Measurements from ENCODE around the gene DLD. TPM values are rescaled to one million over a fixed set of nuclear protein-coding genes. Genes with fewer than 3 reads are reported as not detected.

Gene DLD
- polyA plus RNA-seq, 2 of the 4 experiments (the other 2 are of a cell fraction), result 129 to 179 TPM

DNA sequence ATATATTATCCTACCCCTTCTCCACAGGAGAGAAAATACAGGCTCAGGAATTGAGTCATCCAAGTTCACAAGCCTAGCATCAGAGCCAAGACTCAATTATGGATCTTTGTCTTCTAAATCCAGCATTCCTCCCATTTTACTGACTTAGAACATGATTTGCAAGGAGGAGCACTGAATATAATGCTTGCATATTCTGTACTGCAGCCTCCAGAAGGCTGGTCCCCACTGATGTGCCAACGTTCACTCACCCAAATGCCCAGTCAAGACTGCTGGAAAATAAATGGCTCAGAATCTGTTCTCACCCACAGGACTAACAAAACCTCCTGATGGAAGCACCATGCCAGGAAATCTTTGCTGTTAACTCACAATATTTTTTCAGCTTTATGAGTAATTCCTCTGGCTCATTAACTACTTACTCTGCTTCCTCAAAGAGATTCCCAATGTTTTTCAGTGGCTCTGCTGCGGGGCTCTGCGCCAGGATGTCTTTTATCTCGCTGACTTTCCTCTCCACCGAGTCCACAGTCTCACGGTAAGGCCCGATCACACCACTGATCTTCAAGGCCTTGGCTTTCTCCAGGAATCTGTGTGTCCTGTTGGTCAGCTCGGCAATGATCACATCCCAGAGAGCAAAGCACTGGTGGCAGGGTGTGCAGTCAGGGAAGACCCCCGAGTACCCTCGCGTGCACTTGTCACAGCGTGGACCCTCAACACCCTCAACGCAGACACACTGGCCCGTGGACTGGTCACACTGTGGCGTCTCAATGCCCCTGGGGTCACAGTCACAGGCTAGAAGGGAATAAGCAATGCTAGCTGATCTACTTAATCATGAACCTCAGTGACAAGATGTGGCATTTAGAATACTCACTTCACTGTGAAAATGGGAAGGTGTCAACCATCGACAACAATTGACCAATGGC, 48.8 kb downstream of the DLD start:
- no peak overlapping the region for H3K4me2 ChIP-seq

DNA sequence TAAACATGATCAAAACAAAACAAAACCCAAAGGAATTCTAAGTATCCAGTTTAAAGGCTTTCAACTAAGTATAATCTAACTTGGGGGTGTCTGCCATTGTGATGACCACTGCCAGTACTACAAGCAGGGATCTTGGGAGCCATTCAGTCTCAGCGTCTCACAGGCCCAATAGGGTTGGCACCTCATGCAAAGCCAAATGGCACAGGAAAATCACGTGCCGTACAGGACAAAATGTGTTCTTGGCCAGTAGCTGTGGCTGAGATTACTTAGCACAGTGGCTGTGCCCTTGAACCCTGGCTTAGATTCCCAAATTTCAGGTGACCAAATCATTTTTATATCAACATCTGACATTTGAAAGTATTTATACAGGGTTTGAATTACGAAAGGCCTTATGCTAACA, 50.0 kb downstream of the DLD start:
- Histone ChIP-seq H3K4me1 (peaks cover 4% of the 10 kb centered on the region; the same call in 1 of the 3 replicates), H3K4me2 (no peak overlapping the region), H3K9me3 (no peaks in the 10 kb centered on the region), H3K4me3 (no peak overlapping the region), H3K27ac (no peak overlapping the region)
- no peak for FAIRE-seq
- no peak for DNase-seq (ENCODE audit: low read depth in 1 of 2, low spot score in 1 of 2)
- ChIA-PET POLR2A (no interaction called here), CTCF (interaction anchor here (1.0 kb wide), 1 partner anchor 76 kb away, joined by 5 read pairs; no protein-coding TSS in a partner anchor)
- 95% methylated on average over 4 of the region's 4 CpGs for WGBS (ENCODE audit: missing lambda C conversion rate)
- no peak; a peak in 1 of 6 replicates for ATAC-seq
- TF ChIP-seq, protein P1, sequence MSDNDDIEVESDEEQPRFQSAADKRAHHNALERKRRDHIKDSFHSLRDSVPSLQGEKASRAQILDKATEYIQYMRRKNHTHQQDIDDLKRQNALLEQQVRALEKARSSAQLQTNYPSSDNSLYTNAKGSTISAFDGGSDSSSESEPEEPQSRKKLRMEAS (IDR thresholded peaks at IDR 0.05), result no peak
- TF ChIP-seq PHF8 (IDR thresholded peaks at IDR 0.05; ENCODE audit: borderline replicate concordance, low read depth) (no peak), MAZ (IDR thresholded peaks at IDR 0.05; ENCODE audit: borderline replicate concordance, low read depth, low read length) (no peak), TP53 (CRISPR knock-in tag; IDR thresholded peaks at IDR 0.05) (no peak), SREBF2 (IDR thresholded peaks at IDR 0.05) (no peak), ZNF302 (CRISPR knock-in tag; IDR thresholded peaks at IDR 0.05) (no peak), ZFP36 (IDR thresholded peaks at IDR 0.05; ENCODE audit: borderline replicate concordance, partially characterized antibody) (no peak), SMC3 (IDR thresholded peaks at IDR 0.05) (no peak)
- TF ChIP-seq, protein P2, sequence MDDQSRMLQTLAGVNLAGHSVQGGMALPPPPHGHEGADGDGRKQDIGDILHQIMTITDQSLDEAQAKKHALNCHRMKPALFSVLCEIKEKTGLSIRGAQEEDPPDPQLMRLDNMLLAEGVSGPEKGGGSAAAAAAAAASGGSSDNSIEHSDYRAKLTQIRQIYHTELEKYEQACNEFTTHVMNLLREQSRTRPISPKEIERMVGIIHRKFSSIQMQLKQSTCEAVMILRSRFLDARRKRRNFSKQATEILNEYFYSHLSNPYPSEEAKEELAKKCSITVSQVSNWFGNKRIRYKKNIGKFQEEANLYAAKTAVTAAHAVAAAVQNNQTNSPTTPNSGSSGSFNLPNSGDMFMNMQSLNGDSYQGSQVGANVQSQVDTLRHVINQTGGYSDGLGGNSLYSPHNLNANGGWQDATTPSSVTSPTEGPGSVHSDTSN (IDR thresholded peaks at IDR 0.05), result no peak
- TF ChIP-seq, protein P3, sequence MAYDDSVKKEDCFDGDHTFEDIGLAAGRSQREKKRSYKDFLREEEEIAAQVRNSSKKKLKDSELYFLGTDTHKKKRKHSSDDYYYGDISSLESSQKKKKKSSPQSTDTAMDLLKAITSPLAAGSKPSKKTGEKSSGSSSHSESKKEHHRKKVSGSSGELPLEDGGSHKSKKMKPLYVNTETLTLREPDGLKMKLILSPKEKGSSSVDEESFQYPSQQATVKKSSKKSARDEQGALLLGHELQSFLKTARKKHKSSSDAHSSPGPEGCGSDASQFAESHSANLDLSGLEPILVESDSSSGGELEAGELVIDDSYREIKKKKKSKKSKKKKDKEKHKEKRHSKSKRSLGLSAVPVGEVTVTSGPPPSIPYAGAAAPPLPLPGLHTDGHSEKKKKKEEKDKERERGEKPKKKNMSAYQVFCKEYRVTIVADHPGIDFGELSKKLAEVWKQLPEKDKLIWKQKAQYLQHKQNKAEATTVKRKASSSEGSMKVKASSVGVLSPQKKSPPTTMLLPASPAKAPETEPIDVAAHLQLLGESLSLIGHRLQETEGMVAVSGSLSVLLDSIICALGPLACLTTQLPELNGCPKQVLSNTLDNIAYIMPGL (CRISPR knock-in tag; IDR thresholded peaks at IDR 0.05; ENCODE audit: borderline replicate concordance), result no peak

More for the DNA sequence above, 48.8 kb downstream of the DLD start:
- ChIA-PET POLR2A (no interaction called here), CTCF (interaction anchor here (1.3 kb wide), 1 partner anchor 206 kb away, joined by 4 read pairs; no protein-coding TSS in a partner anchor)
- Histone ChIP-seq H3K4me1 (peaks cover 13% of the 10 kb centered on the region; the same call in 2 of the 3 replicates), H3K9me3 (no peaks in the 10 kb centered on the region), H3K4me3 (no peak overlapping the region), H3K27ac (no peak overlapping the region)
- DNase-seq (ENCODE audit: low read depth in 1 of 2, low spot score in 1 of 2) (no peak), ATAC-seq (no peak), FAIRE-seq (no peak)
- TF ChIP-seq HOXA7 (CRISPR knock-in tag; IDR thresholded peaks at IDR 0.05), result no peak
- TF ChIP-seq RCOR1 (IDR thresholded peaks at IDR 0.05; ENCODE audit: low read depth, low read length), result no peak
- TF ChIP-seq, protein P4, sequence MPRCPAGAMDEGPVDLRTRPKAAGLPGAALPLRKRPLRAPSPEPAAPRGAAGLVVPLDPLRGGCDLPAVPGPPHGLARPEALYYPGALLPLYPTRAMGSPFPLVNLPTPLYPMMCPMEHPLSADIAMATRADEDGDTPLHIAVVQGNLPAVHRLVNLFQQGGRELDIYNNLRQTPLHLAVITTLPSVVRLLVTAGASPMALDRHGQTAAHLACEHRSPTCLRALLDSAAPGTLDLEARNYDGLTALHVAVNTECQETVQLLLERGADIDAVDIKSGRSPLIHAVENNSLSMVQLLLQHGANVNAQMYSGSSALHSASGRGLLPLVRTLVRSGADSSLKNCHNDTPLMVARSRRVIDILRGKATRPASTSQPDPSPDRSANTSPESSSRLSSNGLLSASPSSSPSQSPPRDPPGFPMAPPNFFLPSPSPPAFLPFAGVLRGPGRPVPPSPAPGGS (IDR thresholded peaks at IDR 0.05), result no peak
- no peak for TF ChIP-seq CHD2 (IDR thresholded peaks at IDR 0.05; ENCODE audit: low read length, partially characterized antibody)
- no peak for TF ChIP-seq MYC (IDR thresholded peaks at IDR 0.05; ENCODE audit: borderline replicate concordance, low read length)
- TF ChIP-seq, protein P5, sequence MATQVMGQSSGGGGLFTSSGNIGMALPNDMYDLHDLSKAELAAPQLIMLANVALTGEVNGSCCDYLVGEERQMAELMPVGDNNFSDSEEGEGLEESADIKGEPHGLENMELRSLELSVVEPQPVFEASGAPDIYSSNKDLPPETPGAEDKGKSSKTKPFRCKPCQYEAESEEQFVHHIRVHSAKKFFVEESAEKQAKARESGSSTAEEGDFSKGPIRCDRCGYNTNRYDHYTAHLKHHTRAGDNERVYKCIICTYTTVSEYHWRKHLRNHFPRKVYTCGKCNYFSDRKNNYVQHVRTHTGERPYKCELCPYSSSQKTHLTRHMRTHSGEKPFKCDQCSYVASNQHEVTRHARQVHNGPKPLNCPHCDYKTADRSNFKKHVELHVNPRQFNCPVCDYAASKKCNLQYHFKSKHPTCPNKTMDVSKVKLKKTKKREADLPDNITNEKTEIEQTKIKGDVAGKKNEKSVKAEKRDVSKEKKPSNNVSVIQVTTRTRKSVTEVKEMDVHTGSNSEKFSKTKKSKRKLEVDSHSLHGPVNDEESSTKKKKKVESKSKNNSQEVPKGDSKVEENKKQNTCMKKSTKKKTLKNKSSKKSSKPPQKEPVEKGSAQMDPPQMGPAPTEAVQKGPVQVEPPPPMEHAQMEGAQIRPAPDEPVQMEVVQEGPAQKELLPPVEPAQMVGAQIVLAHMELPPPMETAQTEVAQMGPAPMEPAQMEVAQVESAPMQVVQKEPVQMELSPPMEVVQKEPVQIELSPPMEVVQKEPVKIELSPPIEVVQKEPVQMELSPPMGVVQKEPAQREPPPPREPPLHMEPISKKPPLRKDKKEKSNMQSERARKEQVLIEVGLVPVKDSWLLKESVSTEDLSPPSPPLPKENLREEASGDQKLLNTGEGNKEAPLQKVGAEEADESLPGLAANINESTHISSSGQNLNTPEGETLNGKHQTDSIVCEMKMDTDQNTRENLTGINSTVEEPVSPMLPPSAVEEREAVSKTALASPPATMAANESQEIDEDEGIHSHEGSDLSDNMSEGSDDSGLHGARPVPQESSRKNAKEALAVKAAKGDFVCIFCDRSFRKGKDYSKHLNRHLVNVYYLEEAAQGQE (IDR thresholded peaks at IDR 0.05), result no peak
- TF ChIP-seq TFCP2L1 (CRISPR knock-in tag; IDR thresholded peaks at IDR 0.05), result no peak
- no peak for TF ChIP-seq MAZ (IDR thresholded peaks at IDR 0.05; ENCODE audit: borderline replicate concordance, low read depth, low read length)
- TF ChIP-seq RNF2 (IDR thresholded peaks at IDR 0.05; ENCODE audit: borderline replicate concordance, low read depth), result no peak
- TF ChIP-seq, protein P6, sequence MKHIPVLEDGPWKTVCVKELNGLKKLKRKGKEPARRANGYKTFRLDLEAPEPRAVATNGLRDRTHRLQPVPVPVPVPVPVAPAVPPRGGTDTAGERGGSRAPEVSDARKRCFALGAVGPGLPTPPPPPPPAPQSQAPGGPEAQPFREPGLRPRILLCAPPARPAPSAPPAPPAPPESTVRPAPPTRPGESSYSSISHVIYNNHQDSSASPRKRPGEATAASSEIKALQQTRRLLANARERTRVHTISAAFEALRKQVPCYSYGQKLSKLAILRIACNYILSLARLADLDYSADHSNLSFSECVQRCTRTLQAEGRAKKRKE (CRISPR knock-in tag; IDR thresholded peaks at IDR 0.05; ENCODE audit: low read depth), result no peak
- no peak for TF ChIP-seq FOXS1 (CRISPR knock-in tag; IDR thresholded peaks at IDR 0.05)
- no peak for TF ChIP-seq HDAC2 (IDR thresholded peaks at IDR 0.05)
- TF ChIP-seq EHMT2 (IDR thresholded peaks at IDR 0.05; ENCODE audit: low read depth), result no peak
- TF ChIP-seq NPAS2 (CRISPR knock-in tag; IDR thresholded peaks at IDR 0.05; ENCODE audit: borderline replicate concordance), result no peak
- TF ChIP-seq ZNF302 (CRISPR knock-in tag; IDR thresholded peaks at IDR 0.05), result no peak
- TF ChIP-seq FOSL2 (IDR thresholded peaks at IDR 0.05), result no peak
- TF ChIP-seq FOSL2 (CRISPR knock-in tag; IDR thresholded peaks at IDR 0.05), result no peak
- TF ChIP-seq BHLHE40 (IDR thresholded peaks at IDR 0.05; ENCODE audit: low read depth, low read length), result no peak
- no peak for TF ChIP-seq ZFP36 (IDR thresholded peaks at IDR 0.05; ENCODE audit: borderline replicate concordance, partially characterized antibody)
- TF ChIP-seq, protein P1 (IDR thresholded peaks at IDR 0.05), result no peak
- TF ChIP-seq, protein P2 (IDR thresholded peaks at IDR 0.05), result no peak
- 92% methylated on average over 10 of the region's 16 CpGs for WGBS (ENCODE audit: missing lambda C conversion rate)
